Neuron (in vitro differentiated cells): ENCODE data around the gene PDZRN3.
A peak's percentile ranks its signal among the peaks of the same experiment; 100 is the strongest.

Experiments
- H2AFZ ChIP-seq: one replicate; pipeline ENCODE4 v1.6.1; 2013; ENCODE audit warnings: low read depth, mild to moderate bottlenecking, inconsistent platforms, low read length, moderate library complexity
- H3K27me3 ChIP-seq: one replicate; pipeline ENCODE4 v1.6.1; 2013; ENCODE audit warnings: low read length; ENCODE audit not compliant: insufficient read depth
- H3K36me3 ChIP-seq: one replicate; pipeline ENCODE4 v1.6.1; 2013; ENCODE audit warnings: low read length; ENCODE audit not compliant: insufficient read depth
- H3K4me1 ChIP-seq: one replicate; pipeline ENCODE4 v1.6.1; 2013; ENCODE audit warnings: low read length; ENCODE audit not compliant: insufficient read depth
- H3K4me3 ChIP-seq: 2 replicates; pipeline ENCODE4 v1.5.1; 2013; ENCODE audit warnings: mild to moderate bottlenecking, low read length, moderate library complexity
- H3K9me3 ChIP-seq: one replicate; pipeline ENCODE4 v1.6.1; 2013; ENCODE audit warnings: low read length

PDZRN3 gene

GRCh38 chr3:73600293-73600938 lies 24.3 kb downstream of the PDZRN3 start:
- H2AFZ ChIP-seq = peak overlapping the region; percentile 13
- H3K4me3 ChIP-seq = no peak overlapping the region
- peaks cover 57% of the 10 kb centered on the region for H3K4me1 ChIP-seq
- no peaks in the 10 kb centered on the region for H3K27me3 ChIP-seq
- H3K36me3 ChIP-seq = peaks cover 19% of the 10 kb centered on the region
- no peaks in the 10 kb centered on the region for H3K9me3 ChIP-seq

- Histone ChIP-seq H3K4me1 (peaks cover 57% of the 10 kb centered on the region), H2AFZ (no peak overlapping the region), H3K27me3 (no peaks in the 10 kb centered on the region), H3K36me3 (peaks cover 19% of the 10 kb centered on the region), H3K4me3 (no peak overlapping the region), H3K9me3 (no peaks in the 10 kb centered on the region)
Measured at GRCh38 chr3:73599605-73600004, 25.1 kb downstream of the PDZRN3 start.

- peaks cover 40% of the 10 kb centered on the region for H3K4me1 ChIP-seq
- H3K4me3 ChIP-seq = no peak overlapping the region
- H2AFZ ChIP-seq = no peak overlapping the region
- peaks cover 19% of the 10 kb centered on the region for H3K36me3 ChIP-seq
- H3K27me3 ChIP-seq = no peaks in the 10 kb centered on the region
- H3K9me3 ChIP-seq = no peaks in the 10 kb centered on the region
Measured at GRCh38 chr3:73597476-73597875, 27.3 kb downstream of the PDZRN3 start.

- no peak overlapping the region for H2AFZ ChIP-seq
- no peaks in the 10 kb centered on the region for H3K27me3 ChIP-seq
- peaks cover 2% of the 10 kb centered on the region for H3K9me3 ChIP-seq
- no peaks in the 10 kb centered on the region for H3K4me1 ChIP-seq
- peaks cover 13% of the 10 kb centered on the region for H3K36me3 ChIP-seq
- no peak overlapping the region for H3K4me3 ChIP-seq
Measured at GRCh38 chr3:73592154-73593144, 32.3 kb downstream of the PDZRN3 start.

GRCh38 chr3:73591286-73591800 lies 33.4 kb downstream of the PDZRN3 start:
- Histone ChIP-seq H3K9me3 (peaks cover 2% of the 10 kb centered on the region), H2AFZ (no peak overlapping the region), H3K4me3 (no peak overlapping the region), H3K4me1 (no peaks in the 10 kb centered on the region), H3K36me3 (peaks cover 6% of the 10 kb centered on the region), H3K27me3 (no peaks in the 10 kb centered on the region)

- peaks cover 5% of the 10 kb centered on the region for H3K4me1 ChIP-seq
- no peaks in the 10 kb centered on the region for H3K36me3 ChIP-seq
- H3K9me3 ChIP-seq = peaks cover 2% of the 10 kb centered on the region
Measured at GRCh38 chr3:73586628-73587027, 38.1 kb downstream of the PDZRN3 start.

GRCh38 chr3:73586190-73586589 lies 38.6 kb downstream of the PDZRN3 start:
- no peaks in the 10 kb centered on the region for H3K27me3 ChIP-seq
- no peaks in the 10 kb centered on the region for H3K36me3 ChIP-seq
- no peak overlapping the region for H2AFZ ChIP-seq
- H3K4me3 ChIP-seq = no peak overlapping the region
- H3K9me3 ChIP-seq = peaks cover 2% of the 10 kb centered on the region
- peaks cover 5% of the 10 kb centered on the region for H3K4me1 ChIP-seq

More at GRCh38 chr3:73586628-73587027, 38.1 kb downstream of the PDZRN3 start:
- H3K4me3 ChIP-seq = no peak overlapping the region
- H3K27me3 ChIP-seq = no peaks in the 10 kb centered on the region
- no peak overlapping the region for H2AFZ ChIP-seq

- H3K27me3 ChIP-seq = no peaks in the 10 kb centered on the region
- no peak overlapping the region for H3K4me3 ChIP-seq
- H3K9me3 ChIP-seq = peaks cover 2% of the 10 kb centered on the region
- H2AFZ ChIP-seq = no peak overlapping the region
- H3K36me3 ChIP-seq = no peaks in the 10 kb centered on the region
- peaks cover 5% of the 10 kb centered on the region for H3K4me1 ChIP-seq
Measured at GRCh38 chr3:73584873-73585272, 39.9 kb downstream of the PDZRN3 start.

GRCh38 chr3:73582535-73582934 lies 42.2 kb downstream of the PDZRN3 start:
- Histone ChIP-seq H3K27me3 (no peaks in the 10 kb centered on the region), H2AFZ (no peak overlapping the region), H3K36me3 (no peaks in the 10 kb centered on the region), H3K4me3 (no peak overlapping the region), H3K4me1 (peaks cover 5% of the 10 kb centered on the region), H3K9me3 (peaks cover 2% of the 10 kb centered on the region)

- Histone ChIP-seq H3K4me1 (peaks cover 5% of the 10 kb centered on the region), H2AFZ (no peak overlapping the region), H3K4me3 (no peak overlapping the region), H3K27me3 (no peaks in the 10 kb centered on the region), H3K36me3 (no peaks in the 10 kb centered on the region), H3K9me3 (peaks cover 2% of the 10 kb centered on the region)
Measured at GRCh38 chr3:73581134-73581846, 43.5 kb downstream of the PDZRN3 start.

GRCh38 chr3:73580343-73580742 lies 44.4 kb downstream of the PDZRN3 start:
- H3K27me3 ChIP-seq = no peaks in the 10 kb centered on the region
- no peak overlapping the region for H3K4me3 ChIP-seq
- no peak overlapping the region for H2AFZ ChIP-seq
- peaks cover 5% of the 10 kb centered on the region for H3K4me1 ChIP-seq
- no peaks in the 10 kb centered on the region for H3K36me3 ChIP-seq
- H3K9me3 ChIP-seq = peaks cover 2% of the 10 kb centered on the region

- Histone ChIP-seq H3K36me3 (no peaks in the 10 kb centered on the region), H3K9me3 (peaks cover 2% of the 10 kb centered on the region), H3K4me3 (no peak overlapping the region), H3K4me1 (no peaks in the 10 kb centered on the region), H3K27me3 (no peaks in the 10 kb centered on the region), H2AFZ (no peak overlapping the region)
Measured at GRCh38 chr3:73577704-73578103, 47.0 kb downstream of the PDZRN3 start.
